ENCODE measurements around the gene XRRA1. TPM values are rescaled to one million over a fixed set of nuclear protein-coding genes. Genes with fewer than 3 reads are reported as not detected.

The XRRA1 gene
- total RNA-seq, 4 donors from 2014 or later: 5.9 to 74.2 (median 26.9) TPM

DNA sequence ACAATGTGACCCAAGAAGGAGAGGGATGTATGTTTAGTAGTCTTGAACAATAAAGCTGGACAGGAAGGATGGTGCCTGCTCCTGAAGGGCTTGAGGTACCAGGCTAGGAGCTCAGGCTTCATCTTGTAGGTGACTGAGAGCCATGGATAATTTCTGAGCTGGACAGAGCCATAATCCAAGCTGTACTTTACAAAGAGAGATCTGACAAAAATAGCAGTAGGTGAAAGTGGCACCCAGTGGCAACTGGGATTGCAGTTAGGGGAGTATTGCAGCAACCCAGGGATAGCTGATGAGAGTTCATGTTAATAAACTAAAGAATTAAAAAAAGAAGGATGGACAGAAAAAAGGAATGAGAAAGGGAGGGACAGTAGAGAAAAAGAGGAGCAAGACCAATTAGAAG lies 7.4 kb downstream of the XRRA1 start:
- Histone ChIP-seq H3K9me3 (no peaks in the 10 kb centered on the region), H3K27ac (no peak overlapping the region), H3K4me1 (no peaks in the 10 kb centered on the region), H3K27me3 (no peaks in the 10 kb centered on the region), H3K4me3 (no peak overlapping the region), H3K36me3 (no peaks in the 10 kb centered on the region)
- TF ChIP-seq POLR2A (IDR thresholded peaks at IDR 0.05): no peak
- TF ChIP-seq, protein P1, sequence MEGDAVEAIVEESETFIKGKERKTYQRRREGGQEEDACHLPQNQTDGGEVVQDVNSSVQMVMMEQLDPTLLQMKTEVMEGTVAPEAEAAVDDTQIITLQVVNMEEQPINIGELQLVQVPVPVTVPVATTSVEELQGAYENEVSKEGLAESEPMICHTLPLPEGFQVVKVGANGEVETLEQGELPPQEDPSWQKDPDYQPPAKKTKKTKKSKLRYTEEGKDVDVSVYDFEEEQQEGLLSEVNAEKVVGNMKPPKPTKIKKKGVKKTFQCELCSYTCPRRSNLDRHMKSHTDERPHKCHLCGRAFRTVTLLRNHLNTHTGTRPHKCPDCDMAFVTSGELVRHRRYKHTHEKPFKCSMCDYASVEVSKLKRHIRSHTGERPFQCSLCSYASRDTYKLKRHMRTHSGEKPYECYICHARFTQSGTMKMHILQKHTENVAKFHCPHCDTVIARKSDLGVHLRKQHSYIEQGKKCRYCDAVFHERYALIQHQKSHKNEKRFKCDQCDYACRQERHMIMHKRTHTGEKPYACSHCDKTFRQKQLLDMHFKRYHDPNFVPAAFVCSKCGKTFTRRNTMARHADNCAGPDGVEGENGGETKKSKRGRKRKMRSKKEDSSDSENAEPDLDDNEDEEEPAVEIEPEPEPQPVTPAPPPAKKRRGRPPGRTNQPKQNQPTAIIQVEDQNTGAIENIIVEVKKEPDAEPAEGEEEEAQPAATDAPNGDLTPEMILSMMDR (IDR thresholded peaks at IDR 0.05): no peak
- no peak for DNase-seq
- intact Hi-C loops (cut with DNase I; ENCODE audit: low total_unique reads): no loop called here

- no peak for DNase-seq
- Histone ChIP-seq H3K27ac (no peak overlapping the region), H3K4me3 (no peak overlapping the region), H3K9me3 (no peaks in the 10 kb centered on the region), H3K27me3 (no peaks in the 10 kb centered on the region), H3K4me1 (no peaks in the 10 kb centered on the region), H3K36me3 (no peaks in the 10 kb centered on the region)
- intact Hi-C loops (cut with DNase I; ENCODE audit: low total_unique reads): loop anchor here (10.0 kb wide), 1 partner anchor 307 kb away; the partner anchor contains the start of gene TPBGL
- no peak for TF ChIP-seq POLR2A (IDR thresholded peaks at IDR 0.05)
- TF ChIP-seq, protein P1 (IDR thresholded peaks at IDR 0.05): no peak
These were observed 11.0 kb downstream of the XRRA1 start for GRCh38 chr11:74937696-74938475.

DNA sequence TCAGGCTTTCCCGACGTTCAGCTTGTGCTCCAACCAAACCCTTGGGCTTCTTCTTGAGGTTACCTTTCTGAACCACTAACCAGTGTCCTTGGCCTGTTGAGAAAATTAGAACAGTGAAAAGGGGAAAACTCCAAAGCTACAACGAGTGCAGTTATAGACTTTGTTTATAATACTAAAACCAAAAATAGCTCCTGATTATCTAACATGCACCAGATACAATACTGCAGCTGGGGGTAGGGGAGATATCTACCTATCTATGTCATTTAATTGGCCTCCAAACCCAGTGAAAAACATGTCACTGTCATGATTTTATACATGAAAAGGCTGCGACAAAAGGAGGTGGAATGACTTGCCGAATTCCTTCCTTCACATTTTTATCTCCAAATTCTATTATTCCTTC lies 11.9 kb downstream of the XRRA1 start:
- DNase-seq: no peak
- H3K27ac ChIP-seq: no peak overlapping the region
- H3K9me3 ChIP-seq: no peaks in the 10 kb centered on the region
- no peaks in the 10 kb centered on the region for H3K27me3 ChIP-seq
- no peak for TF ChIP-seq POLR2A (IDR thresholded peaks at IDR 0.05)
- TF ChIP-seq, protein P1 (IDR thresholded peaks at IDR 0.05): no peak
- no peaks in the 10 kb centered on the region for H3K36me3 ChIP-seq
- H3K4me3 ChIP-seq: no peak overlapping the region
- no peaks in the 10 kb centered on the region for H3K4me1 ChIP-seq
- intact Hi-C loops (cut with DNase I; ENCODE audit: low total_unique reads): loop anchor here (10.0 kb wide), 1 partner anchor 308 kb away; the partner anchor contains the start of gene TPBGL

DNA sequence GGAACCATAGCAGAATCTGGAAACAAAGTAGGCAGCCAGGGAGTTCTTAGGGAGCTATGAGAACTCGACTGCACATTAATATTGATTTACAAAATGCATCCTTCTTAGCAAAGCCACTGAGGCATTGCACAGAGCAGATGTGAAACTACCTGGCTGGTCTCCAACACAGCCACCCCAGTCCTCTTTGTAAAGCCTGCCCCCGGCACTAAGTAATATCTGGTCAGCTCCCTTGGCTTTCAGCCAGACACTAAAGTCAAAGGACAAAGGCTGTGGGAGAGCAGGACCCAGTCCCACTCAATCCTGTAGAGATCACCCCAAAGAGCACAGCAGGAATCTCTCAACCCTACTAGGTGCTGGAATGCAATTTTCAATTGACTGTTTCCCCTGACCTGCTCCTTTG lies 12.8 kb downstream of the XRRA1 start:
- TF ChIP-seq, protein P1 (IDR thresholded peaks at IDR 0.05): no peak
- TF ChIP-seq POLR2A (IDR thresholded peaks at IDR 0.05): no peak
- Histone ChIP-seq H3K36me3 (no peaks in the 10 kb centered on the region), H3K9me3 (no peaks in the 10 kb centered on the region), H3K27ac (no peak overlapping the region), H3K4me3 (no peak overlapping the region), H3K4me1 (no peaks in the 10 kb centered on the region), H3K27me3 (no peaks in the 10 kb centered on the region)
- intact Hi-C loops (cut with DNase I; ENCODE audit: low total_unique reads): loop anchor here (10.0 kb wide), 1 partner anchor 309 kb away; the partner anchor contains the start of gene TPBGL
- no peak for DNase-seq

DNA sequence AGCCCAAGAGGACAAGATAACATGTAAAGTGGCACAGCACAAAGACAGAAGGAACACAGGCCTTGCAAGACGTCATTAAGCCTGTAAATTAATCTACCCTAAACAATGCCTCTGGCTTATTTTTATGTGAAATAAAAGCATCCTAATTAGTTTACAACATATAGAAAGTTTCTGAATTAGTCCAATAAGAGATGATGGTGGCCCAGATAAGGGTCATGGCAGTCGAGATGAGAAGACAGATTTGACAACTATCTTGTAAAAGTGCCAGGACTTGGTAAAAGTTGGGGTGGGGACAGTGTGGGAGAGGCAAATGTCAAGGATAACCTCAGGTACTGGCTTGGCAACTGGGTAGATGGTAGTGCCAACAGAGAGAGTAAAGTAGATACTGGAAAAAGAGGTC lies 13.6 kb downstream of the XRRA1 start:
- H3K4me1 ChIP-seq: no peaks in the 10 kb centered on the region
- H3K27ac ChIP-seq: no peak overlapping the region
- H3K4me3 ChIP-seq: no peak overlapping the region
- no peaks in the 10 kb centered on the region for H3K27me3 ChIP-seq
- no peak for DNase-seq
- H3K9me3 ChIP-seq: no peaks in the 10 kb centered on the region
- intact Hi-C loops (cut with DNase I; ENCODE audit: low total_unique reads): loop anchor here (10.0 kb wide), 1 partner anchor 310 kb away; the partner anchor contains the start of gene TPBGL
- H3K36me3 ChIP-seq: no peaks in the 10 kb centered on the region
- no peak for TF ChIP-seq POLR2A (IDR thresholded peaks at IDR 0.05)
- TF ChIP-seq, protein P1 (IDR thresholded peaks at IDR 0.05): no peak

All from uterus (tissue), 4 donors.